Breast epithelium (tissue), 3 donors: Measurements from ENCODE around the gene MPST.

ENCODE experiments used
- POLR2A ChIP-seq: fragments of 450-650 bp; IDR thresholded peaks from one replicate; pipeline ENCODE4 v1.6.1; 2016; ENCODE audit warnings: antibody characterized with exemption, mild to moderate bottlenecking, moderate library complexity
- TF ChIP-seq, protein P1 (sequence below), 3 donors: fragments of 450-650 bp; IDR thresholded peaks; one replicate each; pipeline ENCODE4 v1.5.1; 2016 to 2017; ENCODE audit warnings: antibody characterized with exemption in 3 of 3, mild to moderate bottlenecking in 3 of 3, moderate library complexity in 3 of 3

DNA sequence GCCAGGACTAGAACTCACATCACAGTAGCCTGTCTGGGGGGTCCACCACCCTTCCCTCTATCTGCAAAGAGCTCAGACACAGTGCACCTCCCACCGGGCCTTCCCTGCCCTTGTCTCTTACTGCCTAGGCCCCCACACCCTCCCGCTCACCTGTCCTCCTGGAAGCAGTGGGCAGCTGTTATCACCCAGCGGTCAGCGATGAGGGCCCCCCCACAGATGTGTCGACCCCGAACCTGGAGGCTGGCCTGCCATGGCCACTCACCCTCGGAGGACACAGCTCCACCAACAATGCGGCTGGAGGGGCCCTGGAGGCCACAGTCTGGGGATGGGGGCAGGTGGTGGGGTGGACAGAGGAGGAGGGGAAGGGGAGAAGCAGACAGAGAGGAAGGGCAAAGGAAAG is 50.8 kb downstream of the MPST start:
- TF ChIP-seq, protein P1, sequence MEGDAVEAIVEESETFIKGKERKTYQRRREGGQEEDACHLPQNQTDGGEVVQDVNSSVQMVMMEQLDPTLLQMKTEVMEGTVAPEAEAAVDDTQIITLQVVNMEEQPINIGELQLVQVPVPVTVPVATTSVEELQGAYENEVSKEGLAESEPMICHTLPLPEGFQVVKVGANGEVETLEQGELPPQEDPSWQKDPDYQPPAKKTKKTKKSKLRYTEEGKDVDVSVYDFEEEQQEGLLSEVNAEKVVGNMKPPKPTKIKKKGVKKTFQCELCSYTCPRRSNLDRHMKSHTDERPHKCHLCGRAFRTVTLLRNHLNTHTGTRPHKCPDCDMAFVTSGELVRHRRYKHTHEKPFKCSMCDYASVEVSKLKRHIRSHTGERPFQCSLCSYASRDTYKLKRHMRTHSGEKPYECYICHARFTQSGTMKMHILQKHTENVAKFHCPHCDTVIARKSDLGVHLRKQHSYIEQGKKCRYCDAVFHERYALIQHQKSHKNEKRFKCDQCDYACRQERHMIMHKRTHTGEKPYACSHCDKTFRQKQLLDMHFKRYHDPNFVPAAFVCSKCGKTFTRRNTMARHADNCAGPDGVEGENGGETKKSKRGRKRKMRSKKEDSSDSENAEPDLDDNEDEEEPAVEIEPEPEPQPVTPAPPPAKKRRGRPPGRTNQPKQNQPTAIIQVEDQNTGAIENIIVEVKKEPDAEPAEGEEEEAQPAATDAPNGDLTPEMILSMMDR (IDR thresholded peaks at IDR 0.05) = no peak
- TF ChIP-seq POLR2A = no peak
